ENCODE measurements around the gene TFF3. TPM values are rescaled to one million over a fixed set of nuclear protein-coding genes. Genes with fewer than 3 reads are reported as not detected.

Gene TFF3
- polyA plus RNA-seq, 3 donors, result 0.07 TPM; not detected in 2

- no peak overlapping the region for H3K27ac ChIP-seq (ENCODE audit: low read depth in 1 of 2, low read length in 2 of 2)
- no peak overlapping the region for H3K27ac Mint-ChIP-seq
- WGBS (ENCODE audit: insufficient coverage), result 87% methylated on average over 17 of the region's 20 CpGs
These were observed 13.7 kb downstream of the TFF3 start for GRCh38 chr21:42301371-42302075.

GRCh38 chr21:42300956-42301355 lies 14.3 kb downstream of the TFF3 start:
- Mint-ChIP-seq H3K27me3 (ENCODE audit: low read depth in 3 of 3) (peaks cover 5 to 6% (median 5%) of the 10 kb centered on the region in 3 donors), H3K9me3 (peaks cover 0 to 1% (median 0%) of the 10 kb centered on the region in 7 donors), H3K27ac (no peak overlapping the region), H3K4me3 (no peak overlapping the region), H3K4me1 (peaks cover 18% of the 10 kb centered on the region), H3K36me3 (peaks cover 2 to 9% of the 10 kb centered on the region in 2 donors)
- Histone ChIP-seq H2AFZ (ENCODE audit: insufficient read depth, low read depth, low read length, poor library complexity, severe bottlenecking) (no peak overlapping the region), H3K36me3 (replicated peaks in 1 of 2; ENCODE audit: control insufficient read depth in 1 of 2, insufficient read depth in 2 of 2, low read length in 2 of 2) (no peaks in the 10 kb centered on the region), H3K4me1 (ENCODE audit: control insufficient read depth in 1 of 2, insufficient read depth in 2 of 2, low read length in 2 of 2) (peaks cover 16 to 21% of the 10 kb centered on the region in 2 donors), H3K4me2 (replicated peaks; ENCODE audit: extremely low read depth, low read length, poor library complexity, severe bottlenecking) (no peak overlapping the region), H3K27me3 (ENCODE audit: control insufficient read depth in 2 of 2, insufficient read depth in 2 of 2, low read length in 2 of 2) (no peaks in the 10 kb centered on the region), H3K27ac (ENCODE audit: low read depth in 1 of 2, low read length in 2 of 2) (no peak overlapping the region), H3K9ac (ENCODE audit: insufficient read depth, low read length, poor library complexity, severe bottlenecking) (no peak overlapping the region), H3K4me3 (replicated peaks in 1 of 3; ENCODE audit: low read depth in 2 of 3, low read length in 3 of 3) (no peak overlapping the region), H4K20me1 (ENCODE audit: insufficient read depth, low read length) (no peaks in the 10 kb centered on the region), H3K79me2 (ENCODE audit: insufficient read depth, low read length) (no peaks in the 10 kb centered on the region), H3K9me3 (replicated peaks in 1 of 2; ENCODE audit: control insufficient read depth in 1 of 2, insufficient read depth in 1 of 2, low read length in 2 of 2) (no peaks in the 10 kb centered on the region)
- intact Hi-C loops (cut with micrococcal nuclease), result loop anchor here in 1 of 2 donors (10.0 kb wide), 1 partner anchor 224 kb away; no protein-coding TSS in a partner anchor
- DNase-seq, result no peak
- WGBS (ENCODE audit: insufficient coverage), result 77% methylated on average over 8 of the region's 9 CpGs
- no peak for TF ChIP-seq CTCF (IDR thresholded peaks at IDR 0.05)

More at GRCh38 chr21:42301371-42302075, 13.7 kb downstream of the TFF3 start:
- peaks cover 0 to 1% (median 0%) of the 10 kb centered on the region in 7 donors for H3K9me3 Mint-ChIP-seq
- peaks cover 16 to 21% of the 10 kb centered on the region in 2 donors for H3K4me1 ChIP-seq (ENCODE audit: control insufficient read depth in 1 of 2, insufficient read depth in 2 of 2, low read length in 2 of 2)
- H4K20me1 ChIP-seq (ENCODE audit: insufficient read depth, low read length), result no peaks in the 10 kb centered on the region
- no peaks in the 10 kb centered on the region for H3K79me2 ChIP-seq (ENCODE audit: insufficient read depth, low read length)
- H3K4me3 ChIP-seq (replicated peaks in 1 of 3; ENCODE audit: low read depth in 2 of 3, low read length in 3 of 3), result no peak overlapping the region
- TF ChIP-seq CTCF (IDR thresholded peaks at IDR 0.05), result no peak
- no peak overlapping the region for H3K4me2 ChIP-seq (replicated peaks; ENCODE audit: extremely low read depth, low read length, poor library complexity, severe bottlenecking)
- no peak overlapping the region for H3K4me3 Mint-ChIP-seq
- H3K36me3 ChIP-seq (replicated peaks in 1 of 2; ENCODE audit: control insufficient read depth in 1 of 2, insufficient read depth in 2 of 2, low read length in 2 of 2), result no peaks in the 10 kb centered on the region
- no peak for DNase-seq
- no peaks in the 10 kb centered on the region for H3K27me3 ChIP-seq (ENCODE audit: control insufficient read depth in 2 of 2, insufficient read depth in 2 of 2, low read length in 2 of 2)
- intact Hi-C loops (cut with micrococcal nuclease), result loop anchor here in 1 of 2 donors (10.0 kb wide), 1 partner anchor 223 kb away; no protein-coding TSS in a partner anchor
- H2AFZ ChIP-seq (ENCODE audit: insufficient read depth, low read depth, low read length, poor library complexity, severe bottlenecking), result no peak overlapping the region
- peaks cover 5 to 8% (median 7%) of the 10 kb centered on the region in 3 donors for H3K27me3 Mint-ChIP-seq (ENCODE audit: low read depth in 3 of 3)
- no peaks in the 10 kb centered on the region for H3K9me3 ChIP-seq (replicated peaks in 1 of 2; ENCODE audit: control insufficient read depth in 1 of 2, insufficient read depth in 1 of 2, low read length in 2 of 2)
- peaks cover 20% of the 10 kb centered on the region for H3K4me1 Mint-ChIP-seq
- no peak overlapping the region for H3K9ac ChIP-seq (ENCODE audit: insufficient read depth, low read length, poor library complexity, severe bottlenecking)
- H3K36me3 Mint-ChIP-seq, result peaks cover 2 to 4% of the 10 kb centered on the region in 2 donors
